Vagina (tissue), 2 donors: ENCODE data around the gene LRRC8E. TPM values are rescaled to one million over a fixed set of nuclear protein-coding genes. Genes with fewer than 3 reads are reported as not detected.

Experiments
- DNase-seq, 2 donors: peaks; one replicate each; pipeline ENCODE4 v3.0.0-alpha.2; 2017; ENCODE audit errors: extremely low spot score in 2 of 2
- H3K27ac ChIP-seq: fragments of 200-600 bp; sonication (generic); one replicate; pipeline ENCODE4 v1.5.1; 2019
- H3K27me3 ChIP-seq: fragments of 200-600 bp; sonication (generic); one replicate; pipeline ENCODE4 v1.5.1; 2019
- H3K36me3 ChIP-seq, 2 donors: fragments of 200-600 bp; sonication (generic); one replicate each; pipeline ENCODE4 v1.5.1; 2017 to 2019
- H3K4me1 ChIP-seq: fragments of 200-600 bp; sonication (generic); one replicate; pipeline ENCODE4 v1.5.1; 2019
- H3K4me3 ChIP-seq, 2 donors: fragments of 200-600 bp; sonication (generic); 1 replicate in 1 of 2; 2 replicates in 1 of 2; pipeline ENCODE4 v1.5.1; 2016 to 2019
- H3K9me3 ChIP-seq: fragments of 200-600 bp; sonication (generic); one replicate; pipeline ENCODE4 v1.5.1; 2019
- POLR2A ChIP-seq, 2 donors: fragments of 450-650 bp; IDR thresholded peaks; one replicate each; pipeline ENCODE4 v1.6.1; 2017; ENCODE audit warnings: antibody characterized with exemption in 2 of 2, mild to moderate bottlenecking in 2 of 2, moderate library complexity in 2 of 2
- POLR2AphosphoS5 ChIP-seq, 2 donors: sonication (generic); formaldehyde crosslinking; IDR thresholded peaks; one replicate each; pipeline ENCODE4 v1.9.0; 2017; ENCODE audit warnings: antibody characterized with exemption in 2 of 2, mild to moderate bottlenecking in 2 of 2, low read depth in 1 of 2; ENCODE audit not compliant: insufficient read depth in 1 of 2
- intact Hi-C: fragments of 100-400 bp; cut with DNase I; formaldehyde crosslinking; loops from one replicate; pipeline ENCODE4 v1.15.1; 2023
- total RNA-seq: library from RNA; depleted of rRNA; stranded (reverse); fragments of >200 nt; gene quantifications from one replicate; pipeline ENCODE4 v1.2.3, GENCODE V29; 2016
- TF ChIP-seq, protein P1 (sequence below), 3 experiments: fragments of 450-650 bp in 2 of 3; fragments of 200-600 bp in 1 of 3; sonication (generic) in 1 of 3; IDR thresholded peaks; one replicate each; pipeline ENCODE4 v1.5.1; 2017 to 2019; ENCODE audit warnings: antibody characterized with exemption in 3 of 3, mild to moderate bottlenecking in 2 of 3, moderate library complexity in 2 of 3

LRRC8E gene
- total RNA-seq, 1 donor from 2014 or later, result 6.6 TPM

DNA sequence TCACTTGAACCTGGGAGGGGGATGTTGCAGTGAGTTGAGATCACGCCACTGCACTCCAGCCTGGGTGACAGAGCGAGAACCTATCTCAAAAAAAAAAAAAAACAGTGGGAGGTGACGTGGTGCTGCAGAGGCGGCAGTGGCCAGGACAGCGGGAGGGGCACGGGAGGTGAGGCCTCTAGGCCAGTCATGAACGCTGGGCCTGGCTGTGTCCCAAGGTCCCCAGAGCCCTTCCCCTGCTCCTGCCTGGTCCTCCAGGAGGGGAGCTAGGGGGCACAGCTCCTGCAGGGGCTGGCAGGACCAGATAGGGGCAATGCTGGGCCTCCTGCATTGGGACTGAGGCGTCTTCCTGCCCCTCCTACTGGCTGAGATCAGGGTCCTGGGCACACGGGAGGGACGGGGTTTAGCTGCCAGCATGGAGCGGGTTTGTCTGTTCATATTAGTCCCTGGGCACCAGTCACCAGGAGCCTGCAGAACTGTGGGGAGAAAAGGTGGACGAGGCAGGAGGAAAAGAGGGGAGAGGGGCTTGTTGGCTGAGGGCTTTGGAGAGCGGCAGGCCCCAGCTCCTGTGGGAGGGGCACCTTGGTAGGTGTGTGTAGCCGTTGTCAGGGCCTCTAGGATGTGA lies 19.9 kb downstream of the LRRC8E start:
- Histone ChIP-seq H3K27ac (no peak overlapping the region), H3K4me3 (no peak overlapping the region), H3K9me3 (no peaks in the 10 kb centered on the region), H3K36me3 (peaks cover 0 to 45% of the 10 kb centered on the region in 2 donors), H3K4me1 (peaks cover 44% of the 10 kb centered on the region), H3K27me3 (no peaks in the 10 kb centered on the region)
- no peak for DNase-seq
- intact Hi-C loops, result no loop called here
- TF ChIP-seq, protein P1, sequence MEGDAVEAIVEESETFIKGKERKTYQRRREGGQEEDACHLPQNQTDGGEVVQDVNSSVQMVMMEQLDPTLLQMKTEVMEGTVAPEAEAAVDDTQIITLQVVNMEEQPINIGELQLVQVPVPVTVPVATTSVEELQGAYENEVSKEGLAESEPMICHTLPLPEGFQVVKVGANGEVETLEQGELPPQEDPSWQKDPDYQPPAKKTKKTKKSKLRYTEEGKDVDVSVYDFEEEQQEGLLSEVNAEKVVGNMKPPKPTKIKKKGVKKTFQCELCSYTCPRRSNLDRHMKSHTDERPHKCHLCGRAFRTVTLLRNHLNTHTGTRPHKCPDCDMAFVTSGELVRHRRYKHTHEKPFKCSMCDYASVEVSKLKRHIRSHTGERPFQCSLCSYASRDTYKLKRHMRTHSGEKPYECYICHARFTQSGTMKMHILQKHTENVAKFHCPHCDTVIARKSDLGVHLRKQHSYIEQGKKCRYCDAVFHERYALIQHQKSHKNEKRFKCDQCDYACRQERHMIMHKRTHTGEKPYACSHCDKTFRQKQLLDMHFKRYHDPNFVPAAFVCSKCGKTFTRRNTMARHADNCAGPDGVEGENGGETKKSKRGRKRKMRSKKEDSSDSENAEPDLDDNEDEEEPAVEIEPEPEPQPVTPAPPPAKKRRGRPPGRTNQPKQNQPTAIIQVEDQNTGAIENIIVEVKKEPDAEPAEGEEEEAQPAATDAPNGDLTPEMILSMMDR (IDR thresholded peaks at IDR 0.05), result no peak

DNA sequence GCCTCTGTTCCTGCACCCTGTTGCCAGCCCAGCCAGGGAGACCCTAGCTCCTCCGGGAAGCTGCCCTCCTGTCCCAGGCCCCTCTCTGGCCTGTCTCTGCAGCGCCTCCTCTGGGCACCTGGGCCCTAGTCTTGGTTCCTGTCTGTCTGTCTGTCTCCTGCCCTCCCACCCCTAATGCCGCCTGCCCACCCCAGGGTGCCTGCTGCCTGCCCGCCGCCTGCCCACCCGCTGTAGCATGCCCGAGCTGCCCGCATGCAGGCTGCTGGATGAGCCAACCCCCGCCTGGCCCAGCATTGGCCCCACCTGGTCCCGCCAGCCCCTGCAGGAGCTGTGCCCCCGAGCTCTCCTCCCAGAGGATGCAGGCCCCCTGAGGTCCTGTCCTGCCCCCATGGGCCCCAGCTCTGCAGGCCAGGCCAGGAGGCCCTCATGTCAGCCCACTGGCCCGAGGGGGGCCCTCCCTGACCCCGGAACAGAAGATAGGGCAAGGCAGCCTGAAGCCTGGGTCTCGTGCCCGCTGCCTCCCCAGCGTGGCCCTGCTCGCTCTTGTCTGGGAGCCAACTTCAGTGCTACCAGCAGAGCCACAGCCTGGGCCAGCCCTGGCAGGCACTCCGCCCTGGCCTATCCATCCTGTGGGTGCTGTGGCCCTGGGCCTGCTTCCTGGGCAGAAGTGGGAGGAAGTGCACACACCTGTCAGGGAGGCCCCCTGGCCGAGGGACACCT lies 20.6 kb downstream of the LRRC8E start:
- H3K4me3 ChIP-seq, result no peak overlapping the region
- peaks cover 0 to 50% of the 10 kb centered on the region in 2 donors for H3K36me3 ChIP-seq
- intact Hi-C loops, result no loop called here
- no peak for DNase-seq
- TF ChIP-seq POLR2A (IDR thresholded peaks at IDR 0.05) (no peak), POLR2AphosphoS5 (IDR thresholded peaks at IDR 0.05; ENCODE audit: insufficient read depth in 1 of 2, low read depth in 1 of 2) (no peak)
- TF ChIP-seq, protein P1 (IDR thresholded peaks at IDR 0.05), result no peak
- H3K27me3 ChIP-seq, result no peaks in the 10 kb centered on the region
- H3K9me3 ChIP-seq, result no peaks in the 10 kb centered on the region
- peaks cover 43% of the 10 kb centered on the region for H3K4me1 ChIP-seq
- H3K27ac ChIP-seq, result no peak overlapping the region

DNA sequence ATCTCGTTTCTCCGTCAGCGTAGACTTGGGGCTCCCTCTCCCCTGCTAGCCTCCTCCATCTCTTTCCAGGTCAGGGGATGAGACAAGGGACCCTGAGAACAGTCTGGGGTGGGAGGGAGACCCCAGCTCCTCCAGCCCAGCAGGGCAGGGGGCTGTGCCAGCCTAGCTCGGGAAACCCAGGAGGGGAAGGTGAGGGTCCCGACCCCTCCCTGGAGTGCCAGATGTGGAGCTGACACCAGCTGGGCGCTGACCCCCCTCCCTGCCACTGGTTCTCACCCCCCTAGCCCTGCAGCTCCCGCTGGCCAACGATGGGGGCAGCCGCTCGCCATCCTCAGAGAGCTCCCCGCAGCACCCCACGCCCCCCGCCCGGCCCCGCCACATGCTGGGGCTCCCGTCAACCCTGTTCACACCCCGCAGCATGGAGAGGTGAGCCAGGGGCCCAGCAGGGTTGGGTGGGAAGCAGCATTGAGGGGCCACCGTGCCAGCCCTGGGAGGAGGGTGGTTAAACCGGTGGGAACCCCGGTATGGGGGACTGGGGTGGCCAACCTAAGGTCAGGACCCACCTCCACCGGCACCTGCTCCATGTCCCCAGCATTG lies 21.3 kb downstream of the LRRC8E start:
- Histone ChIP-seq H3K27ac (no peak overlapping the region), H3K4me3 (no peak overlapping the region), H3K36me3 (peaks cover 0 to 50% of the 10 kb centered on the region in 2 donors), H3K27me3 (no peaks in the 10 kb centered on the region), H3K4me1 (peaks cover 40% of the 10 kb centered on the region), H3K9me3 (no peaks in the 10 kb centered on the region)
- TF ChIP-seq, protein P1 (IDR thresholded peaks at IDR 0.05), result no peak
- TF ChIP-seq POLR2AphosphoS5 (IDR thresholded peaks at IDR 0.05; ENCODE audit: insufficient read depth in 1 of 2, low read depth in 1 of 2), result no peak
- no peak for TF ChIP-seq POLR2A (IDR thresholded peaks at IDR 0.05)
- intact Hi-C loops, result loop anchor here (10.0 kb wide), 1 partner anchor 95 kb away; the partner anchor contains the start of gene ELAVL1
- DNase-seq, result no peak

DNA sequence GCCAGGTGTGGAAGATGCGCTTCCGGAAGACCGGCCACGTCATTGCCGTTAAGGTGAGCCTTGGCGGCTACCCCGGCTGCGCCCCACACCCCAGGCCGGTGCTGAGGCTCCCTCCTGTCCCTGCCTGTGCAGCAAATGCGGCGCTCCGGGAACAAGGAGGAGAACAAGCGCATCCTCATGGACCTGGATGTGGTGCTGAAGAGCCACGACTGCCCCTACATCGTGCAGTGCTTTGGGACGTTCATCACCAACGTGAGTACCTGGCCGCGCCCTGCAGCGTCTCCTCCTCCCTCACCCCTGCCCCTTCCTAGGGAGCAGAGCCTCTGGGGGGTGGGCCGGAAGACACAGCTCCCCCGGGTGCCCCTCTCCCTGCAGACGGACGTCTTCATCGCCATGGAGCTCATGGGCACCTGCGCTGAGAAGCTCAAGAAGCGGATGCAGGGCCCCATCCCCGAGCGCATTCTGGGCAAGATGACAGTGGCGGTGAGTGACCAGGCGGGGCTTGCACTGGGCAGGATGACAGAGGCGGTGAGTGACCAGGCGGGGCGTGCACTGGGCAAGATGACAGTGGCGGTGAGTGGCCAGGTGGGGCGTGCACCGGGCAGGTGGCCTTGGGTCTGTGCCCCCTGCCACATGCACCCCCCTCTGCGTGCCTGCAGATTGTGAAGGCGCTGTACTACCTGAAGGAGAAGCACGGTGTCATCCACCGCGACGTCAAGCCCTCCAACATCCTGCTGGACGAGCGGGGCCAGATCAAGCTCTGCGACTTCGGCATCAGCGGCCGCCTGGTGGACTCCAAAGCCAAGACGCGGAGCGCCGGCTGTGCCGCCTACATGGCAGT lies 22.2 kb downstream of the LRRC8E start:
- H3K27ac ChIP-seq, result no peak overlapping the region
- H3K9me3 ChIP-seq, result no peaks in the 10 kb centered on the region
- peaks cover 0 to 50% of the 10 kb centered on the region in 2 donors for H3K36me3 ChIP-seq
- no peak for TF ChIP-seq POLR2AphosphoS5 (IDR thresholded peaks at IDR 0.05; ENCODE audit: insufficient read depth in 1 of 2, low read depth in 1 of 2)
- TF ChIP-seq, protein P1 (IDR thresholded peaks at IDR 0.05), result no peak
- no peak for TF ChIP-seq POLR2A (IDR thresholded peaks at IDR 0.05)
- intact Hi-C loops, result loop anchor here (10.0 kb wide), 1 partner anchor 94 kb away; the partner anchor contains the start of gene ELAVL1
- peaks cover 32% of the 10 kb centered on the region for H3K4me1 ChIP-seq
- no peaks in the 10 kb centered on the region for H3K27me3 ChIP-seq
- DNase-seq, result no peak
- H3K4me3 ChIP-seq, result no peak overlapping the region
